ENCODE measurements around the gene CSNK1D. TPM values are rescaled to one million over a fixed set of nuclear protein-coding genes. Genes with fewer than 3 reads are reported as not detected.
A peak's percentile ranks its signal among the peaks of the same experiment; 100 is the strongest.

The CSNK1D gene
- total and polyA plus RNA-seq, 2 experiments from 2014 or later = 55.3 to 66.4 TPM

GRCh38 chr17:82272495-82273326 lies 789 bp downstream of the CSNK1D start (continued):
- TF ChIP-seq ZNF462 (CRISPR knock-in tag; IDR thresholded peaks at IDR 0.05) = no peak
- TF ChIP-seq JUNB (IDR thresholded peaks at IDR 0.05; ENCODE audit: unreplicated experiment) = no peak
- no peak for TF ChIP-seq ZNF331 (CRISPR knock-in tag; IDR thresholded peaks at IDR 0.05; ENCODE audit: low read depth)
- no peak for TF ChIP-seq CREB1 (CRISPR knock-in tag; IDR thresholded peaks at IDR 0.05; ENCODE audit: low read depth)

GRCh38 chr17:82271401-82271800 lies 2.1 kb downstream of the CSNK1D start:
- H3K36me3 ChIP-seq (ENCODE audit: insufficient read depth) = no peaks in the 10 kb centered on the region
- DNase-seq (ENCODE audit: low spot score) = no peak
- peak overlapping the region; percentile 97; the same call in 1 of the 2 replicates for H3K4me2 ChIP-seq
- no peak overlapping the region for H3K27ac ChIP-seq (ENCODE audit: low read depth)
- H3K27me3 Mint-ChIP-seq (ENCODE audit: insufficient read depth, low read depth, poor library complexity) = peaks cover 12% of the 10 kb centered on the region
- peaks cover 40% of the 10 kb centered on the region for H3K4me1 Mint-ChIP-seq
- H3K9me2 ChIP-seq (ENCODE audit: insufficient read depth) = no peaks in the 10 kb centered on the region
- no peaks in the 10 kb centered on the region; the same call in 2 of the 3 replicates for H3K9me3 Mint-ChIP-seq
- H3K4me3 ChIP-seq = peak overlapping the region; percentile 96; the same call in 1 of the 2 replicates
- no peaks in the 10 kb centered on the region for H3K27me3 ChIP-seq (ENCODE audit: insufficient read depth)
- peaks cover 63% of the 10 kb centered on the region for H3K79me2 ChIP-seq (replicated peaks; ENCODE audit: insufficient read depth)
- no peak for ATAC-seq
- peaks cover 9% of the 10 kb centered on the region for H3K4me1 ChIP-seq (ENCODE audit: insufficient read depth)
- peaks cover 59% of the 10 kb centered on the region for H4K20me1 ChIP-seq (replicated peaks; ENCODE audit: insufficient read depth)
- H3K4me3 Mint-ChIP-seq = peak overlapping the region; percentile 95
- no peak overlapping the region for H2AFZ ChIP-seq
- H3K27ac Mint-ChIP-seq = no peak overlapping the region
- peaks cover 51% of the 10 kb centered on the region for H3K36me3 Mint-ChIP-seq (ENCODE audit: low read depth)
- TF ChIP-seq CTCF (conservative IDR thresholded peaks at IDR 0.05; ENCODE audit: low read depth in 2 of 2) = no peak
- no peak for TF ChIP-seq JUNB (IDR thresholded peaks at IDR 0.05; ENCODE audit: unreplicated experiment)
- TF ChIP-seq STAT1 (IDR thresholded peaks at IDR 0.05; ENCODE audit: unreplicated experiment) = no peak
- TF ChIP-seq EZH2phosphoT487 (IDR thresholded peaks at IDR 0.05; ENCODE audit: unreplicated experiment) = no peak
- H3F3A ChIP-seq (replicated peaks; ENCODE audit: low read depth) = no peaks in the 10 kb centered on the region
